HG03097 (cell line): Measurements from ENCODE around the gene ROBO3.

Experiments
- ATAC-seq: cut with Tn5 transposase; IDR thresholded peaks from one replicate; pipeline ENCODE4 v1.9.1; 2021; ENCODE audit not compliant: unreplicated experiment, low FRiP score

The ROBO3 gene

DNA sequence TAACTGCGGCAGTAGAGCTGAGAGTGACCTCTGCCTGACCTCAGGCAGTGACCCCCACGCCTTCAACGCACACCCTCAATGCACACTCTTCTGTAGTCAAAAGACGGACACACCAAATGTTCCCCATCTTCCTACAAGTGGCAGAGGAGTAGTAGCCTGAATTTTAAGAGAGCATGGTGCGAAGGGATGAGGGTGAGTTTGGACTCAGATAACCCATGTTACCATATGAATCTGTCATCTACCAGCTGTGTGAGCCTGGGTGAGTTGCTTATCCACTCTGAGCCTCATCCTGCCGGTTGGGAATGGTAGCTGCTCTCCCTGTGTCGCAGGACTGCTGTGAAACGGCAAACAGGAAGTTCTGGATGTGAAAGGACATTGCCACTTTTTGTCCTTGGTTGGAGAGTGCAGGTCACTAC is 20.6 kb upstream of the ROBO3 start:
- no peak for ATAC-seq

DNA sequence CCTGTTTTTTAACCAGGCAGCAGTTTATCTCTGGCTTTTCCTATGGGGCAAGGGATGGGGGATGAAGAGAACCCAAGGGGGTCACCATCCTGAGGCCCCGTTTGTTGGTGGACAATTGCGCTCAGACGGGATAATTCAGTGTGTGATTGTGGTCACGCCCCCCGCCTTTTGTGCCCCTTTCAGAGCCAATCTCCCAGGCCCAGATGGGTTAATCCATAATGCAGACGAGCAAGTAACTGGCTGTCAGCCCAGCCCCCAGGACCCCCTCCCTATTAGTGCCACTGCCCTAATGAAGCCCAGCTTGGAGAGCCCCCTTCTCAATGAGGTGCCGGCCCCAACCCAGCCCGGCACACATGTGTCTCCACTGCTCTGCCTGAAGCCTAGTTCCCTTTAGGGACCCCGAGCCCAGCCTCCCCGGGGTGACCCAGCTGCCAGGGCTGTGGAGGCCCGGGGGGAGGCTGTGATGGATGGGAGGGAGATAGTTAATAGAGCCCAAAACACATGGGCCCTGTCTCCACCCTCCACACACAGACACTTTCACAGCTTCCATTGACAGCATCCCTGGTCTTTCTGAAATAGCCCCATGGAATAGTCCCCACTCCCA is 19.1 kb upstream of the ROBO3 start:
- ATAC-seq: no peak

DNA sequence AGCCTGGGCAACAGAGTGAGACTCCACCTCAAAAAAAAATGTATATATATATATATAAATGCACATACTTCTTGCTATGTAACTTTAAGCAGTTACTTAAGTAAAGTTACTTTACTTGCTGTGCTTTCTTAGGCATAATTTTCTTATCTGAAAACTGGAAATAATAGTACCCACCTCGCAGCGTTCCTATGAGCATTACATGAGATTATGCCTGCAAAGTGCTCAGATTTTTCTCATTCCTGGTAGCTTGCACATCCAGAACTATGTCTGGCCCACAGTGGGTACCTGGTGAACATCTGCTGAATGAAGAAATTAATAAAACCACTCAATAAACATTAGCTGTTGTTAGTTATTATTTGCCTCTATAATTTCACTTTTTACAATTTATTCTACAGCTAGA is 6.1 kb upstream of the ROBO3 start:
- no peak for ATAC-seq

DNA sequence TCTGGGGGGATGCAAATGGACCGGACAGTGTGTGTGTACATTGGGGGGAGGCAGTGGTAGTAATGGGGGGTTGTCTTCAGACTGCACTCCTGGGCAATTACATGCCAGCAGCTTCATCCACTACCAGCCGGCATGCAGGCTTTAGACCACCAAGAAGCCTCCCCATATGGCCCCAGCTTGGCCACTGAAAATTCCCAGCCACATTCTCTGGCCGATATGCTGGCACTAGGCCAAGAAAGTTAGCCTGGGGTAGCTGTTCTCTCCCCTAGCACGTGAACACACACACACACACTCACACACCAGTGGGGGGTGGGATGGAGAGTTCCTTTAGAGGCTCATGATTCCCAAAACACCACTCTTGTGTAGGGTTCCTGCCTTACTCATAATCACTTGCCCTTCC is 3.6 kb upstream of the ROBO3 start:
- ATAC-seq: no peak

DNA sequence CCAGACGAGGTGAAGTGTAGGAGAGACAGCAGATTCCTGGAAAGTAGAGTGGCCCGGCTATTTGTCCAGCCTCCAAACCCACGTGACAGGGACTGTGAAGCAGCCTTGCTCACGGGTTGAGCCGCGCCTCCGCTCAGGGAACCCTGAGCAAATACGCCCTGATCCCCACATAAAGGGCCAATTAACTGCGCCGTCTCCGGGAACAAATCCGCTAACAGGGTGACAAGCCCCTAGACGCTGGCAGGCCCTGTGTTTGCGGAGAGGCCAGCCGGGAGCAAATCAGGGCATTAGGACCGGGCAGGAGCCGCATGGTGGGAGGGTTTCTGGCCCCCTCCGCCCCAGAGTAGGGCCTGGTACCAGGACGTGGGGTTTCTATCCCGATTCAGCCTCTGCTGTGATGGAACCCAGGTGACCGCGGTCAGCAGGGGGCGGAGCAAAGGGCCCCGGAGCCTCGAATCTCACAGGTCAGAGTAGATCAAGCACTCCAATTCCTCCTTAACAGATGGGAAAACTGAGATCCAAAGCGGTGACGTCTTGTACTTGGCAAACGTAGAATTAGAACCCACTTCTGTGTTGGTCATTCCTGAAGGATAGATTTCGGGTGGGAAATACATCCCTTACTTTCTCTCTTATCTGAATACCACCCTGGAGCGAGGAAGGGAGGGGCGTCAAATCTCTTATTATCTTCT is 2.0 kb upstream of the ROBO3 start:
- no peak for ATAC-seq

DNA sequence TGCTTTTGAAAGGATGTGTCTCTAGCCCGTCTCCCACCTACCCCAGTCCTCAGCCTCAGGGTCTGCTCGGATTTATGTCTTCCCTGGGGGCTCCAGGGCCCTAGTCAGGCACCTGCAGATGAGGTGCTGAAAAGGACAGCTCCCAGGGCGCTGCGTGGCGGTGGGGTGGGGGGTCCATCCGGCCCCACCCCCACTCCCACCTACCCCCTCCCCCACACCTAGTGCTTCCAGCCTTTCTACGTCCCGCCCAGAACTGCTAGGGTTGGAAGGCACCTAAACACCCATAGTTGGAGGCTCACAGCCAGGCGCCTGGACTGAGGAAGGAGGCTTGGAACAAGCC is 1.4 kb upstream of the ROBO3 start:
- ATAC-seq: no peak

DNA sequence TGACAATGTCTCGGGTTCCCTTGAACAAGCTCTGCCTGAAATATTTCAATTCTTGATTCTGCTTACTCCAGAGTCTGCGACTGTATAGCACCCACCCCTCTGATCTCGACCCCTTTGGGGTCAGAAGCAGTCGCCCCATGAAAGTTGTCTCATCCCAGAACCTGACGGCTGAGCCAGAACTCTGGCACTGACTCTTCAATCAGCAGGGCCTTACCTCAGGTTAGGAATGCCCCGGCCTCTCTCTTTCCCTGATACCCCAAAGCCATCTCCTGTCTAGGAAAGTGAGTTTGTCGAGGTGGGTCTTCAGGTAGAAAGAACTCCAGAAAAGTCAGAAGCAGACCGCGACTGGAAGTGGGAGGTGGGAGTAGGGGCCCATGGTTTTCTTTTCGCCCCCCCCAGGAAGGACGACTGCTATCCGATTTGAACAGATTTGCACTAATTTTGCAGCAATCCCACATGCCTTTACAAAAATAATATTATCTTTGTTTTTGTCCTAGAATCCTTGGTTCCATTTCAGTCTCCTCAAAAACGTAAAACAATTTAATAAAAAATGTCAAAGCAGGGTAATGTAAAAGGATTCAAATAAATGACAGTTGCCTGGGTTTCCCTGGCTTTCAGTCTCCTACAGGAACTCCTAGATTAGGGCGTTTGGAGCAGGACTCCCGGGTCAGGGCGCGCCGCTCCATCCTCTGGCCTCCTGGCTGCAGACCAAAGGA is 898 bp upstream of the ROBO3 start:
- no peak for ATAC-seq

DNA sequence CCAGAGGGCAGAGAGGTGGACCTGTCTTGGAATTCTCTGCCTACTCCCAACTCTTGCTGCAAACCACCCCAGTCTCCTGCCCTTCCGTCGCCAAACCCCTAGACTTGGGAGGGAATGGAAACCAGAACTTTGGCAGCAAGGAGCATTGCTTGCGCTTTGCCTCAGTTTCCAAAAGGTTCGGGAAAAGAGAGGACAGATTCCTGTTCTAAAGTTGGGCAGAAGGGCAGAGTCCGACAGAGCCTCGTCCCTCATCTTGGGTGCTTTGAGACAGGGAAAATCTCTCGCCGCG is 396 bp upstream of the ROBO3 start:
- ATAC-seq: no peak

DNA sequence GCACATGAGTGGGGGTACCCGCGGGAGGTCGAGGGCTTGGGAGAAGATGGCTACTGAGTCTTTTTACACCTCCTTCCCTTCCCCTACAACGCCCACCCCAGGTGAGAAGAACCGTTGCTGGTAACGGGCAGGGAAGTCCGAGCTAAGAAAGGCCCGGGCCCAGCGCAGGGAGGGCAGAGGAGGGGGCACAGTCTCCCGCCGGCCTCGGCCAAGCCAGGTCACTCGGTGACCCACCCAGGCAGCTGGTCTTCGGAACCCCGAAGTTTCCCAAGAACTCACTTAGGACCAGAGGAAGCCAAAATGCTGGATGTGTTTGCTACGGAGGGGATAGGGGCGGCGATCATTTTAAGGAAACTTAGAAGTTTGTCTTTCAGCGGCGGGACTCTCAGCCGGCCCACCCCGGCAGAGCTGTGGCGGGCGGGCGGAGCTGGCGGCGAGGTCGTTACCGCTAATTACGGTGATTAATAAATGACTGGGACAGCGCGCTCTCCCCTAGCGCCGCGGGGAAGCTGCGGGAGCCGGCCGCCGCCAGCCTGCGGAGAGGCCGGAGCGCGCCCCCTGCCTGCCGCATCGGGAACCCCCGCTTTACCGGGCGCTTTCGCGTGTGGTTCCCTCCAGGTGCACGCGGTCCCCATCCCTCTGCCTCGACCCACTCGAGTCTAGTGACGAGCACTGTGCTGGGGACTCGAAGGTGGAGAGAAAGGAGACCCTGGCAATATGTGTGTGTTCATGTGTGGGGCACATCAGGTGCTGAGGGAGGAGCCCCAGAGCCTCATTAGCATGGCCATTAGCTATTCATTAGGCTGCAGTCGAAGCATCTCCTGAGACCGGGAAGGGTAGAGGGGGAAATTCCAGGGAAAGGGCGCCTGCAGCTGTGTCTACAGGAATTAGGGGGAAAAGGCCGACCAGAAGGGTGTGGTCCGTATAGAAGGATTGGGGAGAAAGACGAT is 945 bp downstream of the ROBO3 start:
- ATAC-seq: no peak

DNA sequence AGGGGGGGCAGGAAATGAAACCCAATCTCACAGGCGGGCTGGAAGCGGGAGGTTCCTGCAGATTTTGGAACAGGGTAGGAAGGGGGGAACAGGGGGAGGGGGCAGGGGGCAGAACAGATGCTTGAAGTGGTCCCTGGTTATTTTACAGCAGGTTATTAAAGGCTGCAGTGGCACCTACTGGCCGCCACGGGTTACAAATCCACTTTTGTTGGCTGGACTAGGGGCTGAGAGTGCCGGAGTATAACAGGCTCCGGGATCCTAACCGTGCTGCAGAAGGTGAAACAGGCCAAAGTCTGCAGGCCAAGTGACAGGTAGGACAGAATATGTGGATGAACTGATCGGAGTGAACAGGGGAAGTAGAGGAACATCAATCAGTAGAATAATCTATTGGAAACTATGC is 2.5 kb downstream of the ROBO3 start:
- ATAC-seq: no peak

DNA sequence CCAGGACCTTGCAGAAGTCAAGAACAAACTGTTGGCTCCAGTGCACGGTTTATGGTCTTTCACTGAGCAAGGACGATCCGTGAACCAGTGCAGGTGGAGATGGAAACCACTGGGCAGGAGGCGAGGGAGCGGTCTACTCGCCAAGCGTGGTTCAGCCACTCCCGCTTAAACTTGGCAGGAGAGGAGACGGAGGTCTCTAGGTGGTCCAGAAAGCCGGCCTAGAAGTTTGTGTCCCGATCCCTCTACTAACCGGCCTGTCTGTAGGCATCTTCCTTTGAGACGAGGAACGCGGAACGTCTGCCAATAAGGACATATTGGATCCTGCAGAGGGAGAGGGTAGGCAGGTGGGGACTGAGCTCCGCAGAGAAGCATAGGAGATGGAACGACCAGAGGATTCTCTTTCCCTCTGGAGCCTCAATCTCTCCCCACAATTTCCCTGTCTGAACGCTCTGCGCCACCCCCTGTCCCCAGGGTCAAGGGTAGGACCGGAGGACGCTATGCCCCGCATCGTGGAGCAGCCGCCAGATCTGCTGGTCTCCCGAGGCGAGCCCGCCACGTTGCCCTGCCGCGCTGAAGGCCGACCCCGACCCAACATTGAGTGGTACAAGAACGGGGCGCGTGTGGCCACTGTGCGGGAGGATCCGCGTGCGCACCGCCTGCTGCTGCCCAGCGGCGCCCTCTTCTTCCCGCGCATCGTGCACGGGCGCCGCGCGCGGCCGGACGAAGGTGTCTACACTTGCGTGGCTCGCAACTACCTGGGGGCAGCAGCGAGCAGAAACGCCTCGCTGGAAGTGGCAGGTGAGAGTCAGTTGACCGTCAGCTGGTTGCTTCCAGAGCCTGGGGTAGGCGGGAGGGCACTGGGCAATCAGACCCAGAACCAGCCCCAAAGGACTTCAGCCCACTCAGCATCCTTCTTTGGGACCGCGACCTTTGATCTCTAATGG is 3.4 kb downstream of the ROBO3 start:
- no peak for ATAC-seq

DNA sequence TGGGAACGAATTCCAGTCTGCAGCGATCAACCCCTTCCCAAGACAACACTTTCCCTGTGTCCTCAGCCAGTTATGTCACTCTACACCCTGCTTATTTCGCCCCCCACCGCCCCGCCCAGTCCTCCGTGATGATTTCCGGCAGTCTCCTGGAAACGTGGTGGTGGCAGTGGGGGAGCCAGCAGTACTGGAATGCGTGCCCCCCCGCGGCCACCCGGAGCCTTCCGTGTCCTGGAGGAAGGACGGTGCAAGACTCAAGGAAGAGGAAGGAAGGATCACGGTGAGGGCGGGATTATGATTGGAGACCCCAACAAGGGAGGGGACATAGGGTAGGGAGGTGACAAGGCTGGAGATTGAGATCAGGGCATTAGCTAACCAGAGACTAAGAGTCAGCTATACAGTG is 4.1 kb downstream of the ROBO3 start:
- ATAC-seq: no peak

DNA sequence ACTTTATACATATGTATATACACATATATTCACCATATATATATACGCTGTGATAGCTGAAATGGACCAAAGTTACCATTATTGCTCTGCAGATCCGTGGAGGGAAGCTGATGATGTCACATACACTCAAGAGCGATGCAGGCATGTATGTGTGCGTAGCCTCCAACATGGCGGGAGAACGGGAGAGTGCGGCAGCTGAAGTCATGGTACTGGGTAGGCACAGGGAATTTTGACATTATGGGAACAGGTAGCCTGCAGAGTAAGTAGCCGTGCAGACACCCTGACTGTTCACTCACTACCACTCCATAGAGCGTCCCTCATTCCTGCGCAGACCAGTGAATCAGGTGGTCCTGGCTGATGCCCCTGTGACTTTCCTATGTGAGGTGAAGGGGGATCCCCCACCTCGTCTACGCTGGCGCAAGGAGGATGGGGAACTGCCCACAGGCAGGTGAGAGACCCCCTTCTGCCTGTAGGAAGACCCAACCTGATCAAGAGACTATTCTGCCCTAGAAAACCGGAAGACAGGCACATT is 4.7 kb downstream of the ROBO3 start:
- ATAC-seq: no peak

DNA sequence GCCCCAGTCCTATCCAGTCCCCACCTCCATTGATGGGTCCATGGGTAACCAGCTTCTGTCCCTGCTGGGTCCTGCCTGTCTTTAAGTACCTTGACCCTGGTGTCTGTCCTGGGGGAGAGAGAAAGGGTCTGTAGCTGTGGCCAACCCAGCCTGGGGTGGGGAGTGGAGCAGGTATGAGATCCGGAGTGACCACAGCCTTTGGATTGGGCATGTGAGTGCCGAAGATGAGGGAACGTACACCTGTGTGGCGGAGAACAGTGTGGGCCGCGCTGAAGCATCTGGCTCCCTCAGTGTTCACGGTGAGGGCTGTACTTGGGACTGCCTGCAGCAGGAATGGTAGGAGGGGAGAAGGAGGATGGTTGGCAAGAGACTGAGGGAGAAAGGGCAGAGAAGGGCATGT is 5.2 kb downstream of the ROBO3 start:
- ATAC-seq: no peak

DNA sequence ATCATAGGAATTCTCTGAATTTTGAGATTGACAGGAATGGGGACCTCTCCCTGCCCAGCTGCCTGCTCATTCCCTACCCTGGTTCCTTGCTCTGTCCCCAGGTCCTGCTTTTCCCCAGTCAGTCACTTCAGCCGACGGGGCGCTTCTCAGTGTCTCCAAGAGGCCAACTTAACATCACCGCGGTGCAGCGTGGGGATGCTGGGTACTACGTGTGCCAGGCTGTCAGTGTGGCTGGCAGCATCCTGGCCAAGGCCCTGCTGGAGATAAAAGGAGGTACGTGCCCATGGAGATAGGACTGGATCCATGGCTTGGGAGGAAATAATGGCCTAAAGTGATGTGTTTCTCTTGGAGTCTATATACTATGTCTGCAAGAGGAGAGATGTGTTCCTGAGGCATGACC is 7.0 kb downstream of the ROBO3 start:
- ATAC-seq: no peak

DNA sequence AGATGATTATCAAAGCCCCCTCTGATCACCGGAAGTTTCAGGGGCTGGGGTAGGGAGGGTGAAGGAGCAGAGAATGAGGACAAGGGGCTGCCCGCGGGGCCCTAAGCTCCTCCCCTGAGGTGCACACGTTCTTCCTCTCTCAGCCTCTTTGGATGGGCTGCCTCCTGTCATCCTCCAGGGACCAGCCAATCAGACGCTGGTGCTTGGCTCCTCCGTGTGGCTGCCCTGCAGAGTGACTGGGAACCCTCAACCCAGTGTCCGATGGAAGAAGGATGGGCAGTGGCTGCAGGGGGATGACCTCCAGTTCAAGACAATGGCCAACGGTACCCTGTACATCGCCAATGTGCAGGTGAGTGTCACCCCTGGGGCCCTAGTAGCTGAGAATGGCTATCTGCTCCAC is 7.5 kb downstream of the ROBO3 start:
- ATAC-seq: no peak

DNA sequence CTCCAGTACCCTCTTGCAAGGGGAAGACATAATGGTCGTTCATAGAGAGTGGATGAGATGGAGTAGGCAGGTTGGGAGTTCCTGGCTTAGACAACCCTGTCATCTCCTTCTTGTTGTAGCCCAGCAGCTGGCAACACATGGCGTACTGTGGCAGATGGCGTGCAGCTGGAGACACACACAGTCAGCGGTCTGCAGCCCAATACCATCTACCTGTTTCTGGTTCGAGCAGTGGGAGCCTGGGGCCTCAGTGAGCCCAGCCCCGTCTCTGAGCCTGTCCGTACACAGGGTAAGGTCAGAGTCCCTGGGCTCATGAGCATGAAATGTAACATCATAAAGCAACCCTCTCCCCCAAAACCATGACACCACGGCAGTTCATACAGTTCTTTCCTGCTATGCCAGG is 8.7 kb downstream of the ROBO3 start:
- no peak for ATAC-seq

DNA sequence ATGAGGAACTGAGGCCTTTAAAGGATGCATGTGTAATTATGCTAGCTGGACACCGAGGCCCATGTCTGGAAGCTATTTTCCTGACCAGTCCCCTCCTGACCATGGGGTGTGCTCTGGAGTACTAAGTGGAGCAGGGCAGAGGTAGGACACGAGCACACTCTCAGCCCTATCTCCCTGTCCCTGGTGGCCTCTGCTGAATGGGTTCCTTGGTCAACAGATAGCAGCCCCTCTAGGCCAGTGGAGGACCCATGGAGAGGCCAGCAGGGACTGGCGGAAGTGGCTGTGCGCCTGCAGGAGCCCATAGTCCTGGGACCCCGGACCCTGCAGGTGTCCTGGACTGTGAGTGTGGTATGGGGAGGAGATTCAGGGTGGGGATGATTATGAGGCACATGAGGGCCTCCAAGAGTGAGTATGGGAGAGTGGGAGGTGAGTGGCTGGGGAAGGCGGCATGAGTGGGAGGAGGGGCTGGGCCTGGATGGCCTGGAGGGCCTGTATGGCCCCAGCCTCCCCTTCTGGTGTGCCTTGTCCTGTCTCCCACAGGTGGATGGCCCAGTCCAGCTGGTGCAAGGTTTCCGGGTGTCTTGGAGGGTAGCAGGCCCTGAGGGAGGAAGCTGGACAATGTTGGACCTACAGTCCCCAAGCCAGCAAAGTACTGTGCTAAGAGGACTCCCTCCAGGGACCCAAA is 9.5 kb downstream of the ROBO3 start:
- ATAC-seq: no peak

DNA sequence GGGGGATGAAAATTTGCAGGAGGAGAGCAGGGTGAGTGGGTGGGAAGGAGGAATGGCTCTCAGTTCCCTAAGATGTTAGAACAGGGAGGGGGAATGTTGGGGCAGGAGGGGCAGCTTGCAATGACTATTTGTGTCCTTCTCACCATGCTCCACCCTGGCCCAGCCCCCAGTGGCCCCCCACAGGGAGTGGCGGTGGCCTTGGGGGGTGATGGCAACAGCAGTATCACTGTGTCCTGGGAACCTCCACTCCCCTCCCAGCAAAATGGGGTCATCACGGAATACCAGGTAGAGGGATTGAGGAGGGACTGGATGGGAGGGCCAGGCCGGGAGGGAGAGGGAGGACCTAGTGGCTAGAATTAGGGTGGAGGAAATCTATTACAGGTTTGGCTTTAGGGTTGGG is 10.2 kb downstream of the ROBO3 start:
- no peak for ATAC-seq
